ENCODE measurements around the gene RPL22L1. TPM values are rescaled to one million over a fixed set of nuclear protein-coding genes. Genes with fewer than 3 reads are reported as not detected.

The RPL22L1 gene
- polyA plus RNA-seq, 1 donor from 2014 or later: 86.6 TPM

DNA sequence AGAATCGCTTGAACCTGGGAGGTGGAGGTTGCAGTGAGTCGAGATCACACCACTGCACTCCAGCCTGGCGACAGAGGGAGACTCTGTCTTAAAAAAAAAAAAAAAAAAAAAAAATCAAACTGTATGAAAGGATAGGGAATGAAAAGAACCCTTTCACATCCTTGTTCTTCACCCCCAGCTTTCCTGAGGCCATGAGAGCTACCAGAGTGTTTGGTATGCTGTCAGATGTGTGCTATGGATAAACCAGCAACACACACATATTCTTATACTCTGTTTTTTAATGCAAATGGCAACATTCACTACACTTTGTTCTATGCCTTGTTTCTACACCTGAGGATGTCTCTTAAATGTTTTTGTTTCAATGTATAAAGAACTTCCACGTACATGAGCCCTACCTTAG lies 33.5 kb downstream of the RPL22L1 start:
- Histone ChIP-seq H3K9me2 (ENCODE audit: insufficient read depth, low read length) (no peaks in the 10 kb centered on the region), H3F3A (ENCODE audit: insufficient read depth, low read length, poor library complexity, severe bottlenecking) (no peaks in the 10 kb centered on the region), H3K36me3 (ENCODE audit: insufficient read depth, low read length) (no peaks in the 10 kb centered on the region), H3K4me3 (ENCODE audit: low read length) (no peak overlapping the region), H3K4me2 (ENCODE audit: low read length) (no peak overlapping the region), H3K27me3 (ENCODE audit: insufficient read depth, low read depth, low read length) (no peaks in the 10 kb centered on the region), H2AFZ (ENCODE audit: low read depth, low read length) (no peak overlapping the region), H3K9ac (ENCODE audit: low read length) (no peak overlapping the region), H3K9me3 (ENCODE audit: low read length) (no peaks in the 10 kb centered on the region), H3K27ac (ENCODE audit: low read length) (no peak overlapping the region), H4K20me1 (ENCODE audit: insufficient read depth) (no peaks in the 10 kb centered on the region), H3K79me2 (replicated peaks; ENCODE audit: insufficient read depth, low read length) (no peaks in the 10 kb centered on the region)
- TF ChIP-seq EP300 (conservative IDR thresholded peaks at IDR 0.05; ENCODE audit: poor library complexity, severe bottlenecking): no peak
- TF ChIP-seq POLR2AphosphoS5 (IDR thresholded peaks at IDR 0.05): no peak
- no peak for TF ChIP-seq EZH2 (IDR thresholded peaks at IDR 0.05; ENCODE audit: borderline replicate concordance, insufficient read depth, low read length, poor library complexity, severe bottlenecking)
- no peak for TF ChIP-seq RAD21 (conservative IDR thresholded peaks at IDR 0.05)
- TF ChIP-seq MXI1 (conservative IDR thresholded peaks at IDR 0.05; ENCODE audit: poor library complexity, severe bottlenecking): no peak
- TF ChIP-seq, protein P1, sequence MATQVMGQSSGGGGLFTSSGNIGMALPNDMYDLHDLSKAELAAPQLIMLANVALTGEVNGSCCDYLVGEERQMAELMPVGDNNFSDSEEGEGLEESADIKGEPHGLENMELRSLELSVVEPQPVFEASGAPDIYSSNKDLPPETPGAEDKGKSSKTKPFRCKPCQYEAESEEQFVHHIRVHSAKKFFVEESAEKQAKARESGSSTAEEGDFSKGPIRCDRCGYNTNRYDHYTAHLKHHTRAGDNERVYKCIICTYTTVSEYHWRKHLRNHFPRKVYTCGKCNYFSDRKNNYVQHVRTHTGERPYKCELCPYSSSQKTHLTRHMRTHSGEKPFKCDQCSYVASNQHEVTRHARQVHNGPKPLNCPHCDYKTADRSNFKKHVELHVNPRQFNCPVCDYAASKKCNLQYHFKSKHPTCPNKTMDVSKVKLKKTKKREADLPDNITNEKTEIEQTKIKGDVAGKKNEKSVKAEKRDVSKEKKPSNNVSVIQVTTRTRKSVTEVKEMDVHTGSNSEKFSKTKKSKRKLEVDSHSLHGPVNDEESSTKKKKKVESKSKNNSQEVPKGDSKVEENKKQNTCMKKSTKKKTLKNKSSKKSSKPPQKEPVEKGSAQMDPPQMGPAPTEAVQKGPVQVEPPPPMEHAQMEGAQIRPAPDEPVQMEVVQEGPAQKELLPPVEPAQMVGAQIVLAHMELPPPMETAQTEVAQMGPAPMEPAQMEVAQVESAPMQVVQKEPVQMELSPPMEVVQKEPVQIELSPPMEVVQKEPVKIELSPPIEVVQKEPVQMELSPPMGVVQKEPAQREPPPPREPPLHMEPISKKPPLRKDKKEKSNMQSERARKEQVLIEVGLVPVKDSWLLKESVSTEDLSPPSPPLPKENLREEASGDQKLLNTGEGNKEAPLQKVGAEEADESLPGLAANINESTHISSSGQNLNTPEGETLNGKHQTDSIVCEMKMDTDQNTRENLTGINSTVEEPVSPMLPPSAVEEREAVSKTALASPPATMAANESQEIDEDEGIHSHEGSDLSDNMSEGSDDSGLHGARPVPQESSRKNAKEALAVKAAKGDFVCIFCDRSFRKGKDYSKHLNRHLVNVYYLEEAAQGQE (IDR thresholded peaks at IDR 0.05; ENCODE audit: borderline replicate concordance): no peak
- no peak for TF ChIP-seq TAF1 (IDR thresholded peaks at IDR 0.05; ENCODE audit: low read depth)

DNA sequence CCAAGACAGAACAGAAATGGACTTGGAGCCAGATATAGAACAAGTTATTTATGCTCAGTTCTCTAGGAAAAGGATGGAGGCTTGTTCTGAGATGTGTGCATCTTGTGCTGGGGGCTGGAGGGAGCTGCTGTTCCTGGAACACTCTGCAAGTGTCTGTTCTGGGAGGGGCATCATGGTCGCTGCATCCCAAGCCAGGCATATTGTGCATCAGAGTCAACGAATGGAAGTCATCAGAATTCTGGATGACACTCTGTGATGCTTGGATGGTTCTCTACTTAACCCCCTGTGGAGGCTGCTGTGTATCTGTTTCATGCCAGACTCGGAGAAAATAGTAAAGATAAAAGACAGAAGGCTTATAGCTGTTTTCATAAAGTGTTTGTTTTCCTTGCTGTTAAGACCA lies 34.7 kb downstream of the RPL22L1 start:
- Histone ChIP-seq H3K27ac (ENCODE audit: low read length) (no peak overlapping the region), H4K20me1 (ENCODE audit: insufficient read depth) (no peaks in the 10 kb centered on the region), H3K79me2 (replicated peaks; ENCODE audit: insufficient read depth, low read length) (no peaks in the 10 kb centered on the region), H3K4me3 (ENCODE audit: low read length) (peak overlapping the region; percentile 26), H3K9me2 (ENCODE audit: insufficient read depth, low read length) (no peaks in the 10 kb centered on the region), H3K9me3 (ENCODE audit: low read length) (no peaks in the 10 kb centered on the region), H3K9ac (ENCODE audit: low read length) (no peak overlapping the region), H3K4me2 (ENCODE audit: low read length) (peak overlapping the region; percentile 13), H3F3A (ENCODE audit: insufficient read depth, low read length, poor library complexity, severe bottlenecking) (no peaks in the 10 kb centered on the region), H2AFZ (ENCODE audit: low read depth, low read length) (no peak overlapping the region), H3K27me3 (ENCODE audit: insufficient read depth, low read depth, low read length) (no peaks in the 10 kb centered on the region), H3K36me3 (ENCODE audit: insufficient read depth, low read length) (no peaks in the 10 kb centered on the region)
- TF ChIP-seq, protein P2, sequence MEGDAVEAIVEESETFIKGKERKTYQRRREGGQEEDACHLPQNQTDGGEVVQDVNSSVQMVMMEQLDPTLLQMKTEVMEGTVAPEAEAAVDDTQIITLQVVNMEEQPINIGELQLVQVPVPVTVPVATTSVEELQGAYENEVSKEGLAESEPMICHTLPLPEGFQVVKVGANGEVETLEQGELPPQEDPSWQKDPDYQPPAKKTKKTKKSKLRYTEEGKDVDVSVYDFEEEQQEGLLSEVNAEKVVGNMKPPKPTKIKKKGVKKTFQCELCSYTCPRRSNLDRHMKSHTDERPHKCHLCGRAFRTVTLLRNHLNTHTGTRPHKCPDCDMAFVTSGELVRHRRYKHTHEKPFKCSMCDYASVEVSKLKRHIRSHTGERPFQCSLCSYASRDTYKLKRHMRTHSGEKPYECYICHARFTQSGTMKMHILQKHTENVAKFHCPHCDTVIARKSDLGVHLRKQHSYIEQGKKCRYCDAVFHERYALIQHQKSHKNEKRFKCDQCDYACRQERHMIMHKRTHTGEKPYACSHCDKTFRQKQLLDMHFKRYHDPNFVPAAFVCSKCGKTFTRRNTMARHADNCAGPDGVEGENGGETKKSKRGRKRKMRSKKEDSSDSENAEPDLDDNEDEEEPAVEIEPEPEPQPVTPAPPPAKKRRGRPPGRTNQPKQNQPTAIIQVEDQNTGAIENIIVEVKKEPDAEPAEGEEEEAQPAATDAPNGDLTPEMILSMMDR (IDR thresholded peaks at IDR 0.05; ENCODE audit: poor library complexity, severe bottlenecking): no peak
- TF ChIP-seq SMC3 (conservative IDR thresholded peaks at IDR 0.05; ENCODE audit: poor library complexity): no peak
- TF ChIP-seq EP300 (conservative IDR thresholded peaks at IDR 0.05; ENCODE audit: poor library complexity, severe bottlenecking): no peak
- TF ChIP-seq TAF1 (IDR thresholded peaks at IDR 0.05; ENCODE audit: low read depth): no peak
- no peak for TF ChIP-seq RAD21 (conservative IDR thresholded peaks at IDR 0.05)
- TF ChIP-seq POLR2AphosphoS5 (IDR thresholded peaks at IDR 0.05): no peak
- no peak for TF ChIP-seq EZH2 (IDR thresholded peaks at IDR 0.05; ENCODE audit: borderline replicate concordance, insufficient read depth, low read length, poor library complexity, severe bottlenecking)
- TF ChIP-seq, protein P1 (IDR thresholded peaks at IDR 0.05; ENCODE audit: borderline replicate concordance): no peak
- TF ChIP-seq MXI1 (conservative IDR thresholded peaks at IDR 0.05; ENCODE audit: poor library complexity, severe bottlenecking): no peak

All from neural cell (in vitro differentiated cells).